WERI-Rb-1 (cell line): ENCODE results near the gene IFT81.
"Not testable (repeated sequence)": the region's sequence is repeated elsewhere in the genome, so short reads cannot be mapped to it uniquely, and the experiment has no call there.

Source experiments
- DNase-seq: peaks from one replicate; pipeline ENCODE4 v3.0.0-alpha.2; 2020
- H3K27ac ChIP-seq: fragments of 250-450 bp; sonication (Bioruptor Pico); 2 replicates; pipeline ENCODE4 v1.5.1; 2020; ENCODE audit warnings: mild to moderate bottlenecking, moderate library complexity
- H3K27me3 ChIP-seq: fragments of 250-450 bp; sonication (Bioruptor Pico); 2 replicates; pipeline ENCODE4 v1.5.1; 2021; ENCODE audit warnings: mild to moderate bottlenecking, low read depth, moderate library complexity; ENCODE audit not compliant: insufficient read depth, severe bottlenecking
- H3K36me3 ChIP-seq: fragments of 250-450 bp; sonication (Bioruptor Pico); 2 replicates; pipeline ENCODE4 v1.5.1; 2020; ENCODE audit warnings: mild to moderate bottlenecking, moderate library complexity
- H3K4me3 ChIP-seq: 2 replicates; pipeline ENCODE4 v1.5.1; 2011; ENCODE audit warnings: low read depth, mild to moderate bottlenecking, control low read depth, low read length
- H3K9me3 ChIP-seq: fragments of 250-450 bp; sonication (Bioruptor Pico); 2 replicates; pipeline ENCODE4 v1.5.1; 2021; ENCODE audit warnings: mild to moderate bottlenecking, moderate library complexity; ENCODE audit not compliant: severe bottlenecking
- CTCF ChIP-seq: IDR thresholded peaks from 2 replicates; pipeline ENCODE4 v1.5.1; 2011; ENCODE audit warnings: low read depth, mild to moderate bottlenecking, control low read depth, inconsistent platforms, low read length

The IFT81 gene

GRCh38 chr12:110112335-110112660 lies 11.9 kb upstream of the IFT81 start:
- Histone ChIP-seq H3K36me3 (no peaks in the 10 kb centered on the region), H3K27ac (no peak overlapping the region), H3K4me3 (no peak overlapping the region), H3K27me3 (no peaks in the 10 kb centered on the region), H3K9me3 (peaks cover 2% of the 10 kb centered on the region)
- no peak for TF ChIP-seq CTCF
- no peak for DNase-seq

- no peaks in the 10 kb centered on the region for H3K36me3 ChIP-seq
- no peak for DNase-seq
- peaks cover 2% of the 10 kb centered on the region for H3K9me3 ChIP-seq
- H3K4me3 ChIP-seq: no peak overlapping the region
- TF ChIP-seq CTCF: no peak
- no peak overlapping the region for H3K27ac ChIP-seq
- no peaks in the 10 kb centered on the region for H3K27me3 ChIP-seq
Measured at GRCh38 chr12:110114528-110114937, 9.6 kb upstream of the IFT81 start.

GRCh38 chr12:110115675-110116074 lies 8.5 kb upstream of the IFT81 start:
- Histone ChIP-seq H3K9me3 (peaks cover 2% of the 10 kb centered on the region), H3K27ac (no peak overlapping the region), H3K4me3 (no peak overlapping the region), H3K36me3 (no peaks in the 10 kb centered on the region), H3K27me3 (no peaks in the 10 kb centered on the region)
- DNase-seq: no peak
- no peak for TF ChIP-seq CTCF

GRCh38 chr12:110116623-110117022 lies 7.5 kb upstream of the IFT81 start:
- no peak overlapping the region for H3K27ac ChIP-seq
- no peaks in the 10 kb centered on the region for H3K36me3 ChIP-seq
- TF ChIP-seq CTCF: no peak
- H3K9me3 ChIP-seq: peaks cover 2% of the 10 kb centered on the region
- no peaks in the 10 kb centered on the region for H3K27me3 ChIP-seq
- DNase-seq: no peak
- no peak overlapping the region for H3K4me3 ChIP-seq

GRCh38 chr12:110117210-110117609 lies 6.9 kb upstream of the IFT81 start:
- H3K36me3 ChIP-seq, H3K27ac ChIP-seq, H3K27me3 ChIP-seq, H3K9me3 ChIP-seq, DNase-seq, H3K4me3 ChIP-seq: not testable (repeated sequence)

- no peaks in the 10 kb centered on the region for H3K9me3 ChIP-seq
- no peaks in the 10 kb centered on the region for H3K36me3 ChIP-seq
- H3K27ac ChIP-seq: no peak overlapping the region
- H3K27me3 ChIP-seq: no peaks in the 10 kb centered on the region
- TF ChIP-seq CTCF: no peak
- no peak for DNase-seq
- no peak overlapping the region for H3K4me3 ChIP-seq
Measured at GRCh38 chr12:110117956-110118685, 6.0 kb upstream of the IFT81 start.
